Activated CD8-positive, alpha-beta memory T cell treated with anti-CD3 and anti-CD28 coated beads for 36 hours (primary cell): ENCODE results near the gene LRIG3. TPM values are rescaled to one million over a fixed set of nuclear protein-coding genes. Genes with fewer than 3 reads are reported as not detected.
"Not testable (repeated sequence)": the region's sequence is repeated elsewhere in the genome, so short reads cannot be mapped to it uniquely, and the experiment has no call there.

Experiments
- CTCF ChIA-PET: fragments of 350-600 bp; sonication (Branson Sonifier 250); formaldehyde crosslinking; loops from one replicate; lab custom pipeline; 2021; ENCODE audit warnings: antibody characterized with exemption; lab: Charles Lee
- POLR2A ChIA-PET: fragments of 350-600 bp; sonication (Branson Sonifier 250); formaldehyde crosslinking; loops from one replicate; lab custom pipeline; 2021; ENCODE audit warnings: antibody characterized with exemption; lab: Charles Lee
- total RNA-seq, 2 experiments: library from RNA; stranded (reverse); gene quantifications; one replicate each; pipeline ENCODE4 v1.2.3, GENCODE V29; 2021

LRIG3 gene
- total RNA-seq, 2 experiments from 2014 or later, result not detected

- CTCF ChIA-PET, result no interaction called here
- POLR2A ChIA-PET, result no interaction called here
These were observed 46.8 kb downstream of the LRIG3 start for GRCh38 chr12:58873496-58873895.

- ChIA-PET CTCF (no interaction called here), POLR2A (no interaction called here)
These were observed 48.7 kb downstream of the LRIG3 start for GRCh38 chr12:58871556-58871955.

- POLR2A ChIA-PET, result no interaction called here
These were observed 49.7 kb downstream of the LRIG3 start for GRCh38 chr12:58870595-58870994.

GRCh38 chr12:58860788-58861240 is 59.5 kb downstream of the LRIG3 start:
- CTCF ChIA-PET, result no interaction called here
- POLR2A ChIA-PET, result no interaction called here

More at GRCh38 chr12:58870595-58870994, 49.7 kb downstream of the LRIG3 start:
- CTCF ChIA-PET, result no interaction called here

GRCh38 chr12:58860056-58860787 is 60.1 kb downstream of the LRIG3 start:
- ChIA-PET CTCF (no interaction called here), POLR2A (no interaction called here)

- POLR2A ChIA-PET, result no interaction called here
- CTCF ChIA-PET, result no interaction called here
These were observed 62.3 kb downstream of the LRIG3 start for GRCh38 chr12:58858030-58858429.

GRCh38 chr12:58857206-58857605 is 63.1 kb downstream of the LRIG3 start:
- POLR2A ChIA-PET, result not testable (repeated sequence)

GRCh38 chr12:58855630-58856029 is 64.7 kb downstream of the LRIG3 start:
- CTCF ChIA-PET, POLR2A ChIA-PET: not testable (repeated sequence)

More at GRCh38 chr12:58857206-58857605, 63.1 kb downstream of the LRIG3 start:
- CTCF ChIA-PET, result not testable (repeated sequence)

- POLR2A ChIA-PET, result no interaction called here
These were observed 69.5 kb downstream of the LRIG3 start for GRCh38 chr12:58850826-58851225.

GRCh38 chr12:58847901-58848600 is 72.3 kb downstream of the LRIG3 start:
- POLR2A ChIA-PET, result no interaction called here
- CTCF ChIA-PET, result no interaction called here

More at GRCh38 chr12:58850826-58851225, 69.5 kb downstream of the LRIG3 start:
- CTCF ChIA-PET, result interaction anchor here (0.6 kb wide), 1 partner anchor 198 kb away, joined by 3 read pairs; no protein-coding TSS in a partner anchor

GRCh38 chr12:58844161-58844560 is 76.1 kb downstream of the LRIG3 start:
- ChIA-PET CTCF (no interaction called here), POLR2A (no interaction called here)

GRCh38 chr12:58841058-58841798 is 79.1 kb downstream of the LRIG3 start:
- POLR2A ChIA-PET, result no interaction called here
- CTCF ChIA-PET, result no interaction called here

GRCh38 chr12:58833853-58834252 is 86.5 kb downstream of the LRIG3 start:
- ChIA-PET CTCF (no interaction called here), POLR2A (no interaction called here)

- CTCF ChIA-PET, result no interaction called here
- POLR2A ChIA-PET, result no interaction called here
These were observed 87.4 kb downstream of the LRIG3 start for GRCh38 chr12:58832920-58833319.
